ENCODE results near the gene CYP26B1.

The CYP26B1 gene

DNA sequence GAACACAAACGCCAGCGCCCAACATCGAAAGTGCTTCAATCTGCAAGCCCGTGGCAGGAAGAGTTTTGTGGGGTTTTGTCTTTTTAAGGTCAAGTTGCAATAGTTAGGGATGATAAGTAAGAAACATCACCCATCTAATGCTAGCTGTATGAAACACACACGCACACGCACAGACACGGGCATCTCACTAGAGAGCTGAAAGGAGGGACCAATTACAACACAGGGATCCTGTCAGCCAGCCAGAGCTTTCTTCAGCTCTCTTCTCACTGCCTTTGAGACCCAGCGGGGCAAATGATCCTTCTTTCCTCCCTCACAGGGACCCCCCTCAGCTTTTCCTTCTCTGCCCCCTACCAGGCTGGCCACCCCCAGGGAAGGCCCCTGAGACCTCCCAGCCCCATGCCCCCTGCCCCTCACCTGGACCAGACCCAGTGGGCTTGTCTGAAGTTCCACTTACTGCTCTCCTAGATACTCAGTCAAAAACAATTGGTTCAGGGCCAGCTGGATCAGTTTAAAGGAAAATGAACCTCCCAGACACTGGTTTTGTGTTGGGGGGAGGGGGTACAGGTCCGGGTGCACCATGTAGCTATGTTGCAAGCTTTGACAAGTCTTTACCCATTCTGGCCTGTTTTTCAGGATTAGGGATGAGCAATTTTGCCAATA is 17.9 kb downstream of the CYP26B1 start:
- DNase-seq: peak; percentile 53

DNA sequence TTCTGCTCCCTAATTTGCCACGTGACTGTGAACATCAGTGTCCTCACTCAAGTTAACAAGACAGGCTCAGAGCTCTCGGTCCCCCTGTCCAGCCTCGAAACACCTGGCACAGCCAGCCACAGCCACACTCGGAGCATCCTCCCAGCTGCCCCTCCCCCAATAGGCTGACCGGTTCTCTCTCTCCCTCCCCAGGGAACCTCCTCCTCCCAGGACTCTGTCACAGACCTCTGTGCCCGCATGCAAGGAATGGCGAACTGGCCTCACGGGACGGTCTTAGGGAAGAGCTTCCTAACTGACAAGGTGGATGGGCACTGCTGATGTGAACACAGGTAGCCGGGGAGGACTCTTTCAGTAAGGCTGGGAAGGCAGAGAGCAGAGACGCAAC is 18.8 kb downstream of the CYP26B1 start:
- no peak for DNase-seq

DNA sequence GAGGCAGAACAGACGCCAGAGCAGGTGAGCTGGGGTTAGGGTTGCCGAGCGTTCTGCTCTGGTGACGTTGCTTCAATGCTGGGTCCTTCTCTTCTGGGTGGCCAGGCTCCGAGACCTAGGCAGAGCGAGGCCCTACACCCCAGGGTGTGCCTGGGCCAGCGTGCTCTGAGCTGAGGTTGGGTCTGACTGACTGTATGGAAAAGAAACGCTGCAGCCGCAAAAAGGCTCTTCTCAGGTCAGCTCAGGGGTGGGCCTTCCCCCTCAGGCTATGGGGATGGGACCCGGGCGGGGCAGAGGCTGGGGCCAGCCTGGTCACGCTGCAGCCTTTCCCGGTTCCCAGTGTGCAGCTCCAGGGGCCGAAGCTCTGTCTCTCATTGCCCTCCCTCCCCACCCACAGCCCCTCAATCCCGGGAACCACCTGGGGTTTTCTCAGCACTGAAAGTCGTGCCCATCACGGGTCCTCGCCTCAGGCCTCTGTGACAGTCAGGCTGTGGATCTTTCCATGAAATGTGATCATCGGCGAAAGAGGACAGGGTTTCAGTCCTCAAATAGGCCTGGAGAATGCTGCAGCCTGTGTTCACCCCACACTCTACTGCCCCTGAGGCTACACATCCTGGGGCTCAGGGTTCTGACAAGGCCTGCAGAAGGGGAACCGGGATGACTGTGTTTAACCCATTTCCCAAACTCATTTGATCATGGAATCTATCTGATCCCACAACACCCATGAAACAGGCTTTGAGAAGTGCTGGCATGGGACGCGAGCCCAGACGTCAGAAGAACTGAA is 19.4 kb downstream of the CYP26B1 start:
- no peak for DNase-seq

DNA sequence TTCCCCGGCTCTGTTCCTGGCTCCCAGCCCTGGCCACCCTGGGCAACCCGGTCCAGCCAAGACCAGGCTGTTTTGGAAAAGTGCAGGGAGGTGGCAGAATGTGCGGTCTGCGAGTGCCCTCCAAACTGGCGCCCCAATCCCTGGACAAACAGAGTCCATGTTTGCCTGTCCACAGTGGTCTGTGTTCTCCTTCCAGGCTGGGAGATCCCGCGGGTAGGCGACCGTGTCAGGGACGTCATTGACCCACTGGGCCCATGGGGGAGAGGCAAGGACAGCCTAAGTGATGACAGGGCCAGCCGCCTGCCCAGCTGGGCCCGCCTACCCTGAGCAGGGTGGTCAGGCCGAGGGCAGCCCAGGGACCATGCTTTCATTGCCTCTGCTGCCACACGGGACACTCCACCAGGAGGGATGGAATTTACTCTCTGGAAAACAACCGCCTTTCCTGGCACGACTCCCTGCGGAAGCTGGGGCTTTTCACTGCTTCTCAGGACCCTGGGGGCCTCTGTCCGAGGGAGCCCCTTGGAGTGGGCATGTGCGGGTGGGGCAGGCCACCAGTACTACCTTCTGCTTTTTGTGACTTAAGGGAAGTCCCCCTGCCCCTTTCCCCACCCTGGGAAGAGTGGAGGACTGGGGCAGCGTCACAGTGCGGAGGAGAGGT is 20.1 kb downstream of the CYP26B1 start:
- no peak for DNase-seq

DNA sequence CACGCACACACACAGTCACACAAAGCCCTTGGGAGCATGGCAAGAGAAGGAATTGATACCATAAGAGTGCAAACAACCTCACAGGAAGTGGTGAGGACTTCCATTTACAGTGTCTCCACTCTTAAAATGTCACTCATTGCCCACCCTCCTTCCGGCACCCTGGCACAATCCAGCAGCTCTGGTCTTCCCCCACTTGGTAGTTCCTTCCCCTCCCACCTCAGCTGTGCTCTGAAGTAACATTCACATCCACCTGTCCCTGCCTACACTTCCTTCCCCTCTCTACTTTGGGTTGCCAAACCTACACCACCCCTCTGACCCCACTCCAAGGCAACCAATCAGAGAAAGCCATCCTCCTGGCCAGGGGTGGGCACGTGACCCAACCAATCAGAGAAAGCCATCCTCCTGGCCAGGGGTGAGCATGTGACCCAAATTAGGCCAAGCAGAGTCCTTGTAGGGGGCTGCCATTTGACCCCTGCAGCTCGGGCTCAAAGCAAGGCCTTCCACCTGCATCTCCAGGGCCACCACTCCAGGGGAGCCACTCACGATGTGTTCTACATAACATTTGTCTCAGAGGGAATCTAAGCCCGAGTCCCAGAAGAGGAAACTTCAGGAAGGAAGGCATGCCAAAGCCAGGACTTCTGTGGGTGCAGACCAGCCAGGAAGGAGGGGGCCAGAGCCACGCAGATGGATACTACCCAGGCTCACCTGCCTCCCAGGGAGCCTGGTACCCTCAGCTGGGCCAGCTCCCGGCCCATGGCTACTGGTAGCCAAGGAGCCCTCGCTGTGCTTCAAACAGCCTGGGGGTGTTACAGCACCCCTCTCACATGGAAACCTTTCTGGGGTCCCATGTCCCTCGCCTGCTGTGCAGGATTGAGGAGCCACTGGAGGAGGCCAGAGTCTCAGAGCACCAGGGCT is 21.2 kb downstream of the CYP26B1 start:
- DNase-seq: no peak

DNA sequence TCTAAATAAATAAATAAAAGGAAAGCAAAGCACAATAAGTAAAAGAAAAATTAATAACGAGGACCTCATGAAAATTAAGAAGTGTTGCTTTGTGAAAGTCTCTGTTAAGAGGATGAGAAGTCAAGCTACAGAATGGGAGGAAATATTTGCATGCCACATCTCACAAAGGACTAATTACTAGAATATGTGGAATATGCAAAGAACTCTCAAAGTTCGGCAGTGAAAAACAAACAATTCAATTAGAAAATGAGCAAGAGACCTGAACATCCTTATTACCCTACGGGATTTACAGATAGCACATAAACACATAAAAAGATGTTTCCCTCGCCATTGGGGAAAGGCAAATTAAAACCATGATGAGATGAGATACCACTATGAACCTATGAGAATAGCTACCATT is 23.3 kb downstream of the CYP26B1 start:
- DNase-seq: peak; percentile 57

DNA sequence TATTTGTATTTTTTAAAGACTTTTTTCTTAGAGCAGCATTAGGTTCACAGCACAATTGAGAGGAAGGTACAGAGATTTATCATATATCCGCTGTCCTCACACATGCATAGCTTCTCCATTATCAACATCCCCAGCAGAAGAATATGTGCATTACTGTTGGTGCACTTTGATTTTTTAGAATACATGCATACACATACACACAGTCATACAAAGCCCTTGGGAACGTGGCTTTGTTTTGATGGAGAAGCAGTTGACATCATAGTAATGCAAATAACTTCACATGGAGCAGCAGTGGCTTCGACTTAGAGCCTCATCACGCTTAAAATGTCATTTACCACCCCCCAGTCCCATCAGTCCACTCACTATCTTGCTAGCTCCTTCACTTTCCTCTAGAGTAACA is 26.5 kb downstream of the CYP26B1 start:
- no peak for DNase-seq

DNA sequence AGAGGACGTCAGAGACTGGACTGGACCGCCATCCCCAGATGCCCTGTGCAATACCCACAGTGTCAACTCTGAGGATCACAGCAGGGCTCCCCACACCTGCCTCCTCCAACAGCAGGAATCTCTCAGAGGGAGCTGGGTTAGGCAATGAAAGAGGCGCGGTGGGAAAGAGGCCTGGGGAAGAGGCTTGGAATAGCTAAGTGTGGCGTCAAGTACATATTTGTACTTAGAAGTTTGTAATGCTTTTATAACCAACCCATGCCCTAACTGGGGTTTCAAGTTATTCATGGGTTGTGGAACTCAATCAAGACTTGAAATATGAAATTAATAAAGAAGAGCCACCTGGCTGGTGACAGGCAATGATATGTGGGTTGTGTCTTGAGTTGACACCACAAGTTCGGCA is 28.7 kb downstream of the CYP26B1 start:
- DNase-seq: no peak

DNA sequence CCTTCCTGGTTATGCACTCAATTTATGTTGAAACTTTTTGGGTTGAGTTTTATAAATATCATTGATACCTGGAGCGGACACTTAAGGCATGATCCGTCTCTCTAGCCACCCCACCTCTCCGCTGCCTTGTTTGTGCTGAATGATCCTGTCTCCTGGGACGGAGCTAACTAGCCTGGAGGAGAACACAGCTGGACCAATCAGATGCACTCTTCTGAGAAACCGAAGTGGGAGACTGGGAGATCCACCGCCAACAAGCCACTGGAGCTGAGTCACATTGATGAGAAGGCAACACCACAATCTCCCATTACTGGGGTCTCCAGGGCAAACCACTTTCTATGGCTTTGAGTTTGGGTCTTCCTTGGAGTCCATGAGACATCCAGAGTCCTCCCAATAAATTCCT is 29.3 kb downstream of the CYP26B1 start:
- no peak for DNase-seq

DNA sequence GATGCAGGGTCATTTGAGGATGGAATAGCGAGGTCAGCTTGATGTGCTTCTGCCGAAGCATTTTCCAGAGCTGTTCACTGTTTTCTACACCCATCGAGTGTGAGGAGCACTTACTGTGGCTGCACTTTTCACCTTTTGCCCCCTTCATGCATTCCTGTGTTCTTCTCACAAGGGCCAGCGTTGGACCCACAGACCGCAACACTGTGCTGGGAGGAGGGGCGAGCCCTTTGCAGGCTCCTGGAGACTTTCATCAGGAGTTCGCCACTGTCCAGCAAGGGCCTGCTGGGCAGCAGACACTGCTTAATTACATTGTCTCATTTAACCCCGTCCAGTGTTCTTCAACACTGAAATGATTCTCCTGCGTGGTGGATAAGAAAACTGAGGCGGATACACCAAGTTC is 29.9 kb downstream of the CYP26B1 start:
- no peak for DNase-seq

DNA sequence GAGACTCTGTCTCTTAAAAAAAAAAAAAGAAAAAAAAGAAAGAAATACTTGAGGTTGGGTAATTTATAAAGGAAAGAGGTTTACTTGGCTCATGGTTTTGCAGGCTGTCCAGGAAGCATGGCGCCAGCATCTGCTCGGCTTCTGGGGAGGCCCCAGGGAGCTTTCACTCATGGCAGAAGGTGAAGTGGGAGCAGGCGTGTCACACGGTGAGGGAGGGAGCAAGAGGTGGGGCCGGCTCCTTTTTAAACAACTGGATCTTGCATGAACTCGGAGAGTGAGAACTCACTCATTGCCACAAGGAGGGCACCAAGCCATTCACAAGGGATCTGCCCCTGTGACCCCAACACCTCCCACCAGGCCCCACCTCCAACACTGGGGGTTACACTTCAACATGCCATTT is 30.6 kb downstream of the CYP26B1 start:
- no peak for DNase-seq

DNA sequence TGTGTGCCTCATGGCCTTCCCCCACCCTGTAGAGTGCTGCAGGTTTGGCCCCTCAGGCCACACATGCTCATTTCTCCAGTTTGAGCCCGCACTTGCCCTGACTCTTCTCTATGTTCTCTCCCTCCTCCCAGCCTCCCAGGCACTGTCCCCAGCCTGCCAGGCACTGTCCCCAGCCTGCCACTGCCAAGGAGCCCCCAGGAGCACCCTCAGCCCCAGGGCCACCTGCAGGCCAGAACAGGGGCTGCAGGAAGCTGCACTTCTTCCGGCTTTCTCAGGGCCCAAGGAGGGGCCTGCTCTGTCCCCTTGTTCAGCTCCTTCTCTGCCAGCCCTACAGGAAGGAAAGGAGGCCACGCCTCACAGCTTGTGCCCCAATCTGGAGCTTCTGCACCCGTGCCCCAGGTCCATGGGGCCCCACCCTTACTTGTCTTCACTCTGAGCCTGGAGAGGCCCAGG is 31.6 kb downstream of the CYP26B1 start:
- DNase-seq: no peak

DNA sequence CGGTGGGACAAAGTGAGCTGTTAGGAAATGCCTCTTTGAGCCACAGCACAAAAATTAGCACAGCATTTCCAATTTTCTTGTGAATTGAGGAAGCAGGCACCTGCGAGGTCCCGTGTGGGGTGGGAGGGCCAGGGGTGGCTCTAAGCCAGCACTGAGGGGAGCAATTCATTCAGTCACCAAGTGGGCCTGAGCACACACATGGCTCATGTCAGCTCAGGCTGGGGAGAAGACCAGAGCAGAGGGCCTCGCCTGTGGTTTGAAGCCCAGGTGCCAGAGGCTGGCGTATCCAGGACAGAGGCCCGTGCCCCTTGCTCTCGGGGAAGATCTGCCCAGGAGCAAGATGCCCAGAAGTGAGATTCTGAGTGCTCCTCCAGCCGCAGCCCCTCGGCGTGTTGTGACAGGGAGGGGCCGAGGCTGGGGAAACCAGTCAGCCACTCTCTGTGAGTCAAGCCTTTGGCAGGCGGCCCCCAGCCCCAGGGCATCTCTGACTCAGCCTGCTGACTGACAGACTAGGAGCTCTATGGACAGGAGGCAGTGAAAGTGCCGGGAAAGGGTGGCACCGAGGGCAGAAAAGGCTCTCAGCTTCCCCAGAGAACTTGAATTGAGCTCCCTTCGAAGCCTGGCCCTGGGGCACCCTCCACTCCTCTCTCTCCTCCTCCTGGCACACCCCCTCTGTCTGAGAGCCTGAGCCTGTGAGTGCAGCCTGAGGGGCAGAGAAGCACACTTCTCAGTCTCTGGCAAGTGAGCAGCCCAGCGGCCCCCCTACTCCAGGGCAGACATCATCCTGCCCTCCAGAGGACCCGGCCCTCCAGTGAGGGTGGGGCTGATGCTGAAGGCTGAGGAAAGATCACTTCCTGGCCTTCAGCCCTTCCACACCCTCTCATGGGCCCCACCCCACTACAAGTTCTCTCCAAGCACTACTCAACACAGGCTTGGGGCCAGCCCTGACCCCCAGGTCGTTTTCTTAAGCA is 32.3 kb downstream of the CYP26B1 start:
- DNase-seq: peak; percentile 91

DNA sequence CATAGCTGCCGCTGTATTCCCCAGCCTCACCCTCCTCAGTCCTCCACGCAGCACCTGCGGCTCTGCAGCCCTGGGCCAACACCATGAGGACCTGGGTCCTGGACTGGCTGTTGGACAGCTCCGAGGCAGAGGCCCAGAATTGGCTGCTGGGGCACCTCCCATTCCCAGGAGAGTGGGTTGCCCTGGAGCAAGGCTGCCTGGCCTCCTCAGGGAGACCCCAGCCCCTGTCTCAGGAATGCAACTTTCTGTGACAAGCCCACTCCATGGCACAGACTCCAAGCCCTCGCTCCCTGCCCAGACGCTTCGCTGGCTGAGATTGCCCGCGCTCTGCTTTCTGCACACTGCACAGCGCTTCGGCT is 33.0 kb downstream of the CYP26B1 start:
- no peak for DNase-seq

DNA sequence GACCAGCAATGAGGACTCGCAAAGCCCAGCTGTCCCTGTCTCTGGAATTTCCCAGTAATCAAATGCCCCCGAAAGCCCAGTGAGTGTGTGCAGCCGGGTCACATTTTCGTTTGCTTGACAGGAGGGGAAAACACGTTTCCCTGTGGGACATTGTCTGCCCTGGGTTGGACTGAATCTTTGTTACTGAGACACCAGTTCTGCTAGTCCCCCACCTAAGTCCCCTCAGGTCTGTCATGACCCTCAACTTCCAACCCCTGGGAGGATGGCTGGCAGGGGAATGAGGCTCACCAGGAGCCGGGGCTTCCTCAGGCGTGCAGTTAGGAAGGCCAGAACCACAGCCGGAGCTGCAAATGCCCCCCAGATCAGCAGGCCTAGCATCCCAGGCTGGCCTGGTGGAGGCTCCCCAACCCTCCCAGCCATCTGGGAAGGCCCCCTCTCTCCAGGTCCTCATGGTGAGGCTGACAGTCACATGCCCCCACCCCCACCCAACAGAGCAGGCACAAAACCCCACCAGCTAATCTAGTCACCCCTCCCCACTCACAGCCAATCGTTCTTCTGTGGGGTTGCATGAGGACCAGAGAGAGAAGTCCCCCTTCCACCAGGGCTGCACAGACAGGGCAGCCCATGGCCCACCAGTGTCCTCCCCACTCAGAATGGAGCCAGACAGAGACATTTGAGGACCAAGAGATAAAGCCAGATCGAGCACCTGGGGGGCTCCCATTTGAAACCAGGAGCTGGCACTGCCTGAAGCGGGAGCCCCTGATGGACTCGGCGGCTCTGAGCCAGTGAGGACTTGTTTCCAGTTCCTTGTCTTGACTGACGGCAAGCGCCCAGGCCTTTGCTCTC is 33.6 kb downstream of the CYP26B1 start:
- no peak for DNase-seq

DNA sequence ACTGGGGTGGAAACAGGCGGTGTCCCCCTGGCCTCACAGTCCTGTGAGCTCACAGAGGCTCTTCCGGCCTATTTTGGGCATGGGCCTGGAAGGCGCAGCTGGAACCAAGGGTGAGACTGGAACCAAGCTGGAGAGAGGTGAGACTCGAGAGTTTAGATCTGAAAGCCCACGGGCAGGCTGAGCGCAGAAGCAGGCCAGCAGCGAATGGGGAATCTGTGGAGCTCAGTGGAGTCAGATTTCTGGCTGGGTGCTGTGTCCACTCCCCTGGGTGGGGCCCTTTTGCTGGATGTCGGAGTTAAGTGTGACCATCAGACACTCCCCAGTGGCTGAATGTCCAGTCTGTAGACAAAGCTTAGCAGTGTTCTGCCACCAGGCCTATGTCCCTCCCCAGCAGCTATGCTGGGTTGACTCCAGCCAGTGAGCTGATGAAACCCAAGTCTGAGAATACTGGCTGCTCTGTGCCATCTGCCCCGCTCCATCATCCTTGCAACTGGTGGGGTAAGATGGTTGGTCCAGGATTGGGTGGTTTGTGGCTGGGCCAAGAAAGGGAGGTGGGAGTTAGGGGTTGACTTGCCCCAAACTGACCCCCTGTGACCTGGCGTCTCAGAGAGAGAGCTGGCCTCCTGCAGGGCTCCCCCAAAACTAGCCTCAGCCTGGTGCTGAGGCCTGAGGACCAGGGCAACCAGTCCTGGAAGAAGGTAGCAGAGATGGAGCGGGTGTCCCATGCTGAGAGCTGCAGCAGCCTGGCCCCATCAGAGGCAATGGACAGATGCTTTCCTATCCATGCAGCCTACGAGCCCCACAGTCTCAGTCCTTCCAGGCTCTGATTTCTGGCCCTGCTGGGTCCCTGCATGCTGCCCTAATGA is 34.4 kb downstream of the CYP26B1 start:
- no peak for DNase-seq

DNA sequence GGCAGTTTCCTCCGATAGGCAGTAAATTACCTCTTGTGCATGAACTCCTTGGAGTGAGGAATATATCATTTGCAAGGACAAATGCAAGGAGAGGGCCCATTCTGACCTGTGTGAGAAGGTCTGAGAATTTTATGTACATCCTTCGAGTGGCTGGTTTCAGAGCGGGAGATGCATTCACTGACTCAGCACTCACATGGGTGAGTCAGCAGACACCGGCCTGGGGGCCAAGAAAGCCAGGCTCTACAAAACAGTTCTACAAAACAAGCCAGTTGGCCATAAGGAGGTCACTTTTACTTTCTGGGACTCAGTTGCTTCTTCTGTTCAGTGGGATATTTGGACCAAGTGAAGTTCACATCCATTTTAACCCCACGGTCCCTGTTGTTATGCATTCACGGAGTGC is 35.3 kb downstream of the CYP26B1 start:
- peak; percentile 73 for DNase-seq

DNA sequence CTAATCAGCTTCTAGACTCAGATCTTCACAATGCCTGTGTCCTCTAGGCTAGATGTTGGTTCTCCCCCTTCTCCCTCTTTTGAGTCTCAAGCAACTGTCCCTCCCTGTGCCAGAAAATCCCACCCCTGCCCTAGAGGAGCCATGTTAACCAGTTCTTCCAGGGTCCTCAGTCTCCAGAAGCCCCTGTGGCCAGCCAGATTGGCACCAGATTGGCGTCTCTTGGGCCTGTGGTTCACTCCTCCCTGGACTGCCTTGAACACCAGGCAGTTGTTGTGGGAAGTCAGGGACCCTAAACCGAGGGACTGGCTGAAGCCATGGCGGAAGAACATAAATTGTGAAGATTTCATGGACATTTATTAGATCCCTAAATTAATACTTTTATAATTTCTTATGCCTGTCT is 36.6 kb downstream of the CYP26B1 start:
- DNase-seq: no peak

DNA sequence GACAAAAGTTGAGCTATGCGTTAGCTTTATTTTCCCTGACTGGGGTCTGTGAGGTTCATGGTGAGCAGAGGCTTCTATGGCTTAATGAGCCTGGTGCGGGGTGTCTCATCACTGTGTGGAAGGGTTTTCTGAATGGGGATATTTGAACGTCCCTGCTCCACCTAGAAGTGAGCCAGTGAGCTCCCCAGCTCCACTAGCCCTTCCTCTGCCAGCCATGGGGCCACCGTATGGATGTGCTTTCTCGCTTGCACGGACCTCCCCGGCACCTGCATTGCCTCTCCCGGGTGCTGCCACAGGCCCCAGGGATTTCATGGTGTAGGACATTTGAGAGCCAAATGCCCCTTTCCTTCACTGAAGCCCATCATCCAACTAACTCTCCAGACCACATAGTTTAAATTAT is 37.8 kb downstream of the CYP26B1 start:
- no peak for DNase-seq

DNA sequence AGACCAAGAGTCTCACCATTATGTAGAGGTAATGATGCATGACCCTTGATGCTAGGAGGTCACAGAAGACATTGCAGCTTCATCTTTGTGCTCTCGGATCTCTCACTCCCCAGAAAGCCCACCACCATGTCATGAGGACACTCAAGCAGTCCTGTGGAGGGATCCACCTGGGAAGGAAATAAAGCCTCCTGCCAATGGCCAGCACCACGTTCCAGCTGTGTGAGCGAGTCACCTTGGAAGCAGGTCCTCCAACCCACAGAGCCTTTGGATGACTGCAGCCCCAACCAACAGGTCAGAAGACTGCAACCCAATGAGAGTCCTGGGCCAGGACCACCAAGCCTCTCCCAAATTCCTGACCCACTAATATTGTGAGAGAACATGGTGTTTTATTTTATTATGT is 38.4 kb downstream of the CYP26B1 start:
- DNase-seq: no peak
